SK-N-SH treated with all-trans-retinoic acid at 6 μM for 48 hours (cell line): ENCODE results near the gene PLCD3.

Experiments
- ATAC-seq: fragments of 200-7000 bp; cut with Tn5 transposase; 3 replicates; pipeline ENCODE4 v1.9.1; 2020; ENCODE audit warnings: mild to moderate bottlenecking, moderate library complexity
- ARNTL ChIP-seq: fragments of 450-650 bp; formaldehyde crosslinking; IDR thresholded peaks from 2 replicates; pipeline ENCODE4 v1.5.0; 2020; ENCODE audit warnings: low read depth, mild to moderate bottlenecking, moderate library complexity, borderline replicate concordance
- BACH2 ChIP-seq: fragments of 250-450 bp; sonication (Bioruptor Pico); IDR thresholded peaks from 2 replicates; pipeline ENCODE4 v1.9.0; 2021; ENCODE audit warnings: mild to moderate bottlenecking, borderline replicate concordance
- CREB5 ChIP-seq: fragments of 250-450 bp; sonication (Bioruptor Pico); IDR thresholded peaks from 2 replicates; pipeline ENCODE4 v1.5.1; 2020; ENCODE audit warnings: low read depth, mild to moderate bottlenecking, moderate library complexity
- CSDC2 ChIP-seq: fragments of 250-450 bp; sonication (Bioruptor Pico); IDR thresholded peaks from 2 replicates; pipeline ENCODE4 v1.5.0; 2020; ENCODE audit warnings: mild to moderate bottlenecking, moderate library complexity
- CSRNP3 ChIP-seq: fragments of 250-450 bp; sonication (Bioruptor Pico); IDR thresholded peaks from 2 replicates; pipeline ENCODE4 v1.5.1; 2021; ENCODE audit warnings: mild to moderate bottlenecking, moderate library complexity
- ESRRG ChIP-seq: fragments of 250-450 bp; sonication (Bioruptor Pico); IDR thresholded peaks from 2 replicates; pipeline ENCODE4 v1.6.1; 2021; ENCODE audit warnings: mild to moderate bottlenecking
- GLIS3 ChIP-seq: fragments of 250-450 bp; sonication (Bioruptor Pico); IDR thresholded peaks from 2 replicates; pipeline ENCODE4 v1.5.0; 2020; ENCODE audit warnings: mild to moderate bottlenecking, moderate library complexity
- ISL1 ChIP-seq: fragments of 250-450 bp; sonication (Bioruptor Pico); IDR thresholded peaks from 2 replicates; pipeline ENCODE4 v2.1.2; 2022; ENCODE audit warnings: mild to moderate bottlenecking, moderate library complexity
- OSR1 ChIP-seq: fragments of 250-450 bp; sonication (Bioruptor Pico); IDR thresholded peaks from 2 replicates; pipeline ENCODE4 v1.8.0; 2022; ENCODE audit warnings: moderate library complexity, mild to moderate bottlenecking, inconsistent platforms
- PPARA ChIP-seq: fragments of 250-450 bp; sonication (Bioruptor Pico); IDR thresholded peaks from 2 replicates; pipeline ENCODE4 v1.5.0; 2020; ENCODE audit warnings: mild to moderate bottlenecking, borderline replicate concordance
- RARB ChIP-seq: fragments of 250-450 bp; sonication (Bioruptor Pico); IDR thresholded peaks from 2 replicates; pipeline ENCODE4 v1.8.0; 2021; ENCODE audit warnings: mild to moderate bottlenecking, moderate library complexity
- SNAI2 ChIP-seq: fragments of 250-450 bp; sonication (Bioruptor Pico); IDR thresholded peaks from 2 replicates; pipeline ENCODE4 v1.5.0; 2020; ENCODE audit warnings: mild to moderate bottlenecking, moderate library complexity
- TCF4 ChIP-seq: fragments of 250-450 bp; sonication (Bioruptor Pico); IDR thresholded peaks from 2 replicates; pipeline ENCODE4 v1.8.0; 2021; ENCODE audit warnings: mild to moderate bottlenecking, moderate library complexity, borderline replicate concordance
- TOX ChIP-seq: fragments of 250-450 bp; sonication (Bioruptor Pico); IDR thresholded peaks from 2 replicates; pipeline ENCODE4 v1.8.0; 2021; ENCODE audit warnings: mild to moderate bottlenecking, moderate library complexity, borderline replicate concordance
- TSHZ2 ChIP-seq: fragments of 250-450 bp; sonication (Bioruptor Pico); IDR thresholded peaks from 2 replicates; pipeline ENCODE4 v1.5.0; 2020; ENCODE audit warnings: mild to moderate bottlenecking, moderate library complexity
- ZFP3 ChIP-seq: fragments of 250-450 bp; sonication (Bioruptor Pico); IDR thresholded peaks from 2 replicates; pipeline ENCODE4 v1.5.0; 2020; ENCODE audit warnings: mild to moderate bottlenecking, moderate library complexity
- ZFP30 ChIP-seq: fragments of 450-650 bp; formaldehyde crosslinking; IDR thresholded peaks from 2 replicates; pipeline ENCODE4 v1.5.0; 2022; ENCODE audit warnings: mild to moderate bottlenecking, moderate library complexity
- ZNF565 ChIP-seq: fragments of 450-650 bp; formaldehyde crosslinking; conservative IDR thresholded peaks from 2 replicates; pipeline ENCODE4 v1.5.0; 2020; ENCODE audit warnings: low read depth, mild to moderate bottlenecking, moderate library complexity
- ZNF70 ChIP-seq: fragments of 450-650 bp; formaldehyde crosslinking; IDR thresholded peaks from 2 replicates; pipeline ENCODE4 v1.5.0; 2020; ENCODE audit warnings: mild to moderate bottlenecking, moderate library complexity
- ZNF8 ChIP-seq: fragments of 450-650 bp; formaldehyde crosslinking; IDR thresholded peaks from 2 replicates; pipeline ENCODE4 v1.5.0; 2020; ENCODE audit warnings: mild to moderate bottlenecking, moderate library complexity

PLCD3 gene

GRCh38 chr17:45131616-45132319 lies 547 bp downstream of the PLCD3 start (continued):
- no peak for TF ChIP-seq CSDC2
- TF ChIP-seq BACH2 = no peak
- no peak for TF ChIP-seq TSHZ2 (CRISPR knock-in tag)
- no peak for TF ChIP-seq ISL1 (CRISPR knock-in tag)
- TF ChIP-seq PPARA (CRISPR knock-in tag) = no peak

- ATAC-seq = no peak
- no peak for TF ChIP-seq RARB (CRISPR knock-in tag)
- TF ChIP-seq TCF4 (CRISPR knock-in tag) = no peak
- TF ChIP-seq PPARA (CRISPR knock-in tag) = no peak
- TF ChIP-seq TSHZ2 (CRISPR knock-in tag) = no peak
- TF ChIP-seq ARNTL (CRISPR knock-in tag) = no peak
- TF ChIP-seq CSDC2 = no peak
- TF ChIP-seq ZFP30 (CRISPR knock-in tag) = no peak
- TF ChIP-seq ZNF70 = no peak
- no peak for TF ChIP-seq ZFP3
- TF ChIP-seq CREB5 (CRISPR knock-in tag) = no peak
- no peak for TF ChIP-seq GLIS3 (CRISPR knock-in tag)
- no peak for TF ChIP-seq CSRNP3 (CRISPR knock-in tag)
These were observed 1.4 kb downstream of the PLCD3 start for GRCh38 chr17:45130681-45131615.

GRCh38 chr17:45129940-45130680 lies 2.2 kb downstream of the PLCD3 start:
- no peak for ATAC-seq
- no peak for TF ChIP-seq SNAI2 (CRISPR knock-in tag)
- no peak for TF ChIP-seq CSDC2
- no peak for TF ChIP-seq ESRRG (CRISPR knock-in tag)
- no peak for TF ChIP-seq OSR1 (CRISPR knock-in tag)
- TF ChIP-seq TSHZ2 (CRISPR knock-in tag) = no peak
- no peak for TF ChIP-seq ZNF8 (CRISPR knock-in tag)
- TF ChIP-seq ARNTL (CRISPR knock-in tag) = no peak
- TF ChIP-seq BACH2 = no peak
- no peak for TF ChIP-seq TOX (CRISPR knock-in tag)
- no peak for TF ChIP-seq CREB5 (CRISPR knock-in tag)
- no peak for TF ChIP-seq ZFP30 (CRISPR knock-in tag)
- no peak for TF ChIP-seq GLIS3 (CRISPR knock-in tag)
- TF ChIP-seq PPARA (CRISPR knock-in tag) = no peak
- TF ChIP-seq ZNF565 (CRISPR knock-in tag) = no peak
- no peak for TF ChIP-seq TCF4 (CRISPR knock-in tag)
- no peak for TF ChIP-seq ZFP3
